Right ventricle myocardium inferior (tissue), 1 donor: ENCODE results near the gene AVPI1. TPM values are rescaled to one million over a fixed set of nuclear protein-coding genes. Genes with fewer than 3 reads are reported as not detected.
"Not testable (repeated sequence)": the region's sequence is repeated elsewhere in the genome, so short reads cannot be mapped to it uniquely, and the experiment has no call there.

Experiments used
- ATAC-seq: fragments of 200-7000 bp; cut with Tn5 transposase; one replicate; pipeline ENCODE4 v1.9.1; 2020; ENCODE audit warnings: mild to moderate bottlenecking, moderate library complexity
- DNase-seq: peaks from one replicate; pipeline ENCODE4 v3.0.0; 2021; ENCODE audit errors: missing footprints
- intact Hi-C: fragments of 100-400 bp; cut with DNase I; formaldehyde crosslinking; loops from one replicate; pipeline ENCODE4 v1.11.0; 2022
- total RNA-seq: library from RNA; stranded (reverse); fragmentation: NEBNext Ultra II Directional; extraction: Animal tissue kit (Norgen Biotek cat#: 25700); gene quantifications from one replicate; pipeline ENCODE4 v1.2.1, GENCODE V29; 2021
- donor health status: DM: no; HTN: yes; CAD: no; lungs with severe emphysema.

AVPI1 gene
- total RNA-seq, 1 donor from 2014 or later: 8.7 TPM

GRCh38 chr10:97686301-97686961 lies 610 bp downstream of the AVPI1 start:
- ATAC-seq (peak; percentile 4), DNase-seq (no peak)
- intact Hi-C loops: no loop called here

GRCh38 chr10:97685395-97685958 lies 1.6 kb downstream of the AVPI1 start:
- ATAC-seq (no peak), DNase-seq (no peak)
- intact Hi-C loops: no loop called here

DNA sequence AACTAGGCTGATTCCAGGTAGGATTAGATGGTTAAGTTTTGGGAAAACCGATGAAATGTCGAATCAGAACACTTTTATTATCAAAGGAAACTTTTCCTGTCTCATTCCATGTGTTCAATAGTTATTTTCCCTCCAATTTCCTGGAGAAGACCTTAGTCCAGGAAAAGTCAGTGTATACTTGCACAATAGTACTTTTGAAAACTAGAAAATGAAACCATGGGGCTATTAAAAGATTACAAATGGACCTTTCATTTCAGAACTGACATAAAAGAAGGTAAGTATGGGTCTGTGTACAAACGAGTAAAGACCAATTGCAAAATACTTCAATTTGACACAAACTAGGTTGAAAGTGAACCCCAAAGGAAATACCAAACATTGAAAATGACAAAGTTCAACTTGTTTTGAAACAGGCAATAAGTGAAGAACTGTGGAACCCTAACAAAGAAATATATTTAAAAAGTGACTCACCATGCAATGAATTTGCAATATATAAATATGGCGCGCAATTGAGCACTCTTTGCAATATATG lies 2.1 kb downstream of the AVPI1 start:
- DNase-seq (no peak), ATAC-seq (no peak)
- intact Hi-C loops: no loop called here

DNA sequence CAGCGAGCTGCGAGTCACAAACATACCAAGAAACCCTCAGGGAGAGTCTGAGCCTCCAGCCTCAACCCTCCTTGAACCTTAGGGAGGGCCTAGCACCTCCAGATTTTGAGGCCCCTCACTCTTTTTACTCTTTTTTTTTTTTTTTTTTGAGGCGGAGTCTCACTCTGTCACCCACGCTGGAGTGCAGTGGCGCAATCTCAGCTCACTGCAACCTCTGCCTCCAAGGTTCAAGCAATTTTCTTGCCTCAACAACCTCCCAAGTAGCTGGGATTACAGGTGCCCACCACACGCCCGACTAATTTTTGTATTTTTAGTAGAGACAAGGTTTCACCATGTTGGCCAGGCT lies 2.7 kb downstream of the AVPI1 start:
- intact Hi-C loops, DNase-seq, ATAC-seq: not testable (repeated sequence)

GRCh38 chr10:97683556-97684367 lies 3.3 kb downstream of the AVPI1 start:
- no peak for ATAC-seq
- intact Hi-C loops: no loop called here
- no peak for DNase-seq

DNA sequence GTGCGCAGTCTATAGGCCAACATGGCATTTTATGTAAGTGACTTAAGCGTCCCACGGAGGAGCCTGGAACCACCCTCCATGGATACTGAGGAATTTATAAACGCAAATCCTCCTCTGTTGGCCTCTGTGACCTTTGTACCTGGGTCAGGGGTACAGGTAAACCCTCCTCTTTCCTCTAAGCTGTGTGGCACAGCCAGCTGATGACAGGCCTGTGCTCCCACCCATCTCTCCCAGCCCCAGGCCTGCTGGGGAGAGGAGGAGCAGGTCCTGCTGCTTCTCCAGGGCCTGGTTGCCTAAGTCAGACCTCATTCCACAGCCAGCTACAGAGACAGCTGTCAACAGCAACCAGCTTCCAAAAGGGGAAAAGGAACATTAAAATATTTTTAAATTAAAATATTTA lies 5.0 kb downstream of the AVPI1 start:
- intact Hi-C loops: no loop called here
- DNase-seq (no peak), ATAC-seq (no peak)

DNA sequence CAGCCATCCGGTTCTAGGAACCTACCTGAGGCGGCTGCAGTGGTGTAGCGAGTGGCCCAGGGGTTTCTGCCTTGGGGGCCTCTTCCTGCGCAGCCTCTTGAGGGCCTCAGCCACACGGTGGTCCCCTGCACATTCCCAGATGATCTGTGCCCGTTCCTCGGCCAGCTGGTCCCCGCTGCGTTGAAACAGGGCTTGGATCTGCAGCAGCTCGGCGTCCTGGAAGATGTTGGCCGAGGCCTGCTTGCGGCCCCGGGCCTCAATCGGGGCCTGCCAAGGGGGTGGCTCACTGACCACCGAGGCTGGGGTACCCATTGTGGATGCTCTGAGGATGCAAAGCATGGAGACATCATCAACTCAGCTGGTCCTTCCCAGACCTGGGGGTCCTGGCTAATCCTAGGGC lies 7.4 kb downstream of the AVPI1 start:
- intact Hi-C loops: no loop called here
- no peak for DNase-seq
- no peak for ATAC-seq

DNA sequence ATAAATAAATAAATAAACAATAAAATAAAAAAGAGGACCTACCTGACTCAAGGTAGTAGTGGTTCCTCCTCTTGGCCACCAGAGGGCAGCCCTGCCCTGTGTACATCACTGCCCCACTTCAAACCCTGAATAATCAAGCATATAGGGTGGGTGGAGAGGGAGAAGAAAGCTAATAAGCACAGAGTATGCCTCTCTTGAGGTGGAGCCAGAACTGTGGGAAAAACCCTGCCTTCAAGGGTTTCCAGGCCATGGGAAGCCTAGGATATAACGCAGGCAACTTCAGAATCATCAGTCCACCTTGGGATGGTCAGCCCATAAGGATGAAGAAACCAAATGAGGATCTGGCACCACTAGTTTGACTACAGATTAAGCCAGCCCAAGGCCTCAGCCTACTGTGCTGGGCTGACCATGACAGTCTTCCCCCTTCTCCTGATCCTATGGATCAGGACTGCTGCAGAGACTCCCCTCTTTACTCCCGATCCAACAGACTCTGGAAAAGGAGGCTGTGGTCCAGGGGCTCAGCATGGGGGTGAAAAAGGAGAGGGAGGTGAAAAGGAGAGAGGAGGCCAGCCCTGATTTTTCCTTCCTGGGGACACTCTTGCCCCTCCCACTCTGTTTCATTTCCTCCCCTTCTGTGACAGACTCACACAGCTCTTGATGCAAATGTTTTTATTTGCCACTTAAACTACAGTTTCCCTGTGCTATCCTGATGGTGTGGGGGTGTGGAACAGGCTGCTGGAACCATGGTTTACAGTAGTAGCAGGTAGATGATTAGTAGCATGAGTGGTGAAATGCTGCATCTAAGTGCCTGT lies 10.1 kb downstream of the AVPI1 start:
- intact Hi-C loops: loop anchor here (1.0 kb wide), 1 partner anchor 54 kb away; no protein-coding TSS in a partner anchor
- ATAC-seq (peak; percentile 57), DNase-seq (no peak)

GRCh38 chr10:97675222-97675621 lies 11.8 kb downstream of the AVPI1 start:
- no peak for ATAC-seq
- intact Hi-C loops: no loop called here

GRCh38 chr10:97673736-97674525 lies 13.1 kb downstream of the AVPI1 start:
- intact Hi-C loops: no loop called here
- ATAC-seq (no peak), DNase-seq (no peak)

More at GRCh38 chr10:97675222-97675621, 11.8 kb downstream of the AVPI1 start:
- no peak for DNase-seq

- intact Hi-C loops: no loop called here
Observed at GRCh38 chr10:97669571-97669970, 17.5 kb downstream of the AVPI1 start.

GRCh38 chr10:97667463-97667862 lies 19.6 kb downstream of the AVPI1 start:
- ATAC-seq (no peak), DNase-seq (no peak)
- intact Hi-C loops: no loop called here

More at GRCh38 chr10:97669571-97669970, 17.5 kb downstream of the AVPI1 start:
- ATAC-seq (no peak), DNase-seq (no peak)

GRCh38 chr10:97666992-97667391 lies 20.0 kb downstream of the AVPI1 start:
- ATAC-seq: no peak
- intact Hi-C loops: no loop called here

GRCh38 chr10:97664282-97664850 lies 22.7 kb downstream of the AVPI1 start:
- no peak for ATAC-seq
- intact Hi-C loops: no loop called here
- no peak for DNase-seq

More at GRCh38 chr10:97666992-97667391, 20.0 kb downstream of the AVPI1 start:
- no peak for DNase-seq

GRCh38 chr10:97659589-97659988 lies 27.5 kb downstream of the AVPI1 start:
- ATAC-seq (no peak), DNase-seq (no peak)
- intact Hi-C loops: no loop called here

DNA sequence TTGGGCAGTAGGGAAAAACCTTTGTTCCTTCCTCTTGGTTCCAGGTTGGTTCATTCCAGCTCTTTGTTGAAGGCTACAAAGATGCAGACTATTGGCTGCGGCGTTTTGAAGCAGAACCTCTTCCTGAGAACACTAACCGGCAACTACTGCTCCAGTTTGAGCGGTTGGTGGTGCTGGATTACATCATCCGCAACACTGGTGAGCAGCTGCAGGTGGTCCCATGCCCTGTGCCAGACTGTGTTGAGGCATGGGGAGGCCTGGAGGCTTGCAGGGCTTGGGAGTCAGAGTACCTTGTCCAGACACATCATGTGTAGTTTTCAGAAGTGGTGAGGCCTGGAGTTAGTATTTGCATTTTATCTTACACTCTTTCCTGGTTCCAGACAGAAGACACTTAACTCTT lies 30.3 kb downstream of the AVPI1 start:
- ATAC-seq: no peak
- DNase-seq: no peak
- intact Hi-C loops: no loop called here

GRCh38 chr10:97651773-97652172 lies 35.3 kb downstream of the AVPI1 start:
- DNase-seq (no peak), ATAC-seq (no peak)
- intact Hi-C loops: no loop called here

DNA sequence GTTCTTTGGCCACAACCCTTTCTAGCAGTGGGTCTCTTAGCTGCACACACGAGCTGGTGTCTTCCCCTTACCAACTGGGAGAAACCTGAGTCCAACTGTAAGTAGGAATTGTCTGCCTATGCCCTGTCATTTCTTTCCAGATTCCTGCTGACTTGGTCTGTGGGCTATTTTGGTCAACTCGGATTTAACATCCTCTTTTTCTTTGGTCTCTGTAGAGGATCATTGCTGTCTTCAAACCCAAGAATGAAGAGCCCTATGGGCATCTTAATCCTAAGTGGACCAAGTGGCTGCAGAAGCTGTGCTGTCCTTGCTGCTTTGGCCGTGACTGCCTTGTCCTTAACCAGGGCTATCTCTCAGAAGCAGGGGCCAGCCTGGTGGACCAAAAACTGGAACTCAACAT lies 36.3 kb downstream of the AVPI1 start:
- DNase-seq (no peak), ATAC-seq (no peak)
- intact Hi-C loops: no loop called here
